Uterus (tissue), 2 donors: ENCODE measurements around the gene HHIPL1.

Source experiments
- POLR2A ChIP-seq, 2 donors: fragments of 450-650 bp; IDR thresholded peaks; one replicate each; pipeline ENCODE4 v1.6.1; 2016; ENCODE audit warnings: antibody characterized with exemption in 2 of 2, mild to moderate bottlenecking in 1 of 2, moderate library complexity in 1 of 2
- TF ChIP-seq, protein P1 (sequence below), 4 experiments: fragments of 200-600 bp in 2 of 4; fragments of 450-650 bp in 2 of 4; sonication (generic) in 2 of 4; IDR thresholded peaks; one replicate each; pipeline ENCODE4 v1.5.1; 2016 to 2019; ENCODE audit warnings: antibody characterized with exemption in 4 of 4, mild to moderate bottlenecking in 2 of 4, moderate library complexity in 1 of 4

- no peak for TF ChIP-seq POLR2A (IDR thresholded peaks at IDR 0.05)
- TF ChIP-seq, protein P1, sequence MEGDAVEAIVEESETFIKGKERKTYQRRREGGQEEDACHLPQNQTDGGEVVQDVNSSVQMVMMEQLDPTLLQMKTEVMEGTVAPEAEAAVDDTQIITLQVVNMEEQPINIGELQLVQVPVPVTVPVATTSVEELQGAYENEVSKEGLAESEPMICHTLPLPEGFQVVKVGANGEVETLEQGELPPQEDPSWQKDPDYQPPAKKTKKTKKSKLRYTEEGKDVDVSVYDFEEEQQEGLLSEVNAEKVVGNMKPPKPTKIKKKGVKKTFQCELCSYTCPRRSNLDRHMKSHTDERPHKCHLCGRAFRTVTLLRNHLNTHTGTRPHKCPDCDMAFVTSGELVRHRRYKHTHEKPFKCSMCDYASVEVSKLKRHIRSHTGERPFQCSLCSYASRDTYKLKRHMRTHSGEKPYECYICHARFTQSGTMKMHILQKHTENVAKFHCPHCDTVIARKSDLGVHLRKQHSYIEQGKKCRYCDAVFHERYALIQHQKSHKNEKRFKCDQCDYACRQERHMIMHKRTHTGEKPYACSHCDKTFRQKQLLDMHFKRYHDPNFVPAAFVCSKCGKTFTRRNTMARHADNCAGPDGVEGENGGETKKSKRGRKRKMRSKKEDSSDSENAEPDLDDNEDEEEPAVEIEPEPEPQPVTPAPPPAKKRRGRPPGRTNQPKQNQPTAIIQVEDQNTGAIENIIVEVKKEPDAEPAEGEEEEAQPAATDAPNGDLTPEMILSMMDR (IDR thresholded peaks at IDR 0.05): no peak
Measured at GRCh38 chr14:99602054-99602787, 42.7 kb upstream of the HHIPL1 start.
